ENCODE results near the gene AACS.

The AACS gene

GRCh38 chr12:125064492-125064891 lies 743 bp upstream of the AACS start:
- no peaks in the 10 kb centered on the region for H3K9me3 ChIP-seq (ENCODE audit: control insufficient read depth, insufficient read depth, low read depth, low read length)
- TF ChIP-seq ZNF37A (tag by site-specific recombination; IDR thresholded peaks at IDR 0.05) = no peak
- 0 out of 2 replicates have a peak, but pooled peaks have one; percentile 22 for TF ChIP-seq ZNF335 (tag by site-specific recombination; conservative IDR thresholded peaks at IDR 0.05)
- POLR2A ChIA-PET = interaction anchor here (0.7 to 1.9 kb wide), 6 partner anchors 10 to 125 kb away, joined by 3 to 23 read pairs (median 4); no protein-coding TSS in a partner anchor
- H3K27ac ChIP-seq (ENCODE audit: extremely low read depth, low read depth, low read length) = no peak overlapping the region
- peaks cover 0 to 8% of the 10 kb centered on the region in 2 experiments; a peak in 2 of 3 replicates for H3K36me3 ChIP-seq (ENCODE audit: control insufficient read depth in 2 of 2, insufficient read depth in 1 of 2, low read length in 2 of 2)
- H3K4me1 ChIP-seq (ENCODE audit: control insufficient read depth, insufficient read depth, low read length) = 0 out of 2 replicates have a peak, but pooled peaks cover 6% of the 10 kb centered on the region
- H3K4me3 ChIP-seq (ENCODE audit: low read depth, low read length) = no peak overlapping the region
- CTCF ChIA-PET = interaction anchor here (0.6 to 1.2 kb wide), 3 partner anchors 13 to 159 kb away, joined by 3 to 6 read pairs (median 3); no protein-coding TSS in a partner anchor

- Histone ChIP-seq H3K9me3 (ENCODE audit: control insufficient read depth, insufficient read depth, low read depth, low read length) (no peaks in the 10 kb centered on the region), H3K36me3 (ENCODE audit: control insufficient read depth in 2 of 2, insufficient read depth in 1 of 2, low read length in 2 of 2) (peaks cover 0 to 14% of the 10 kb centered on the region in 2 experiments; a peak in 2 of 3 replicates), H3K27ac (ENCODE audit: extremely low read depth, low read depth, low read length) (peak overlapping the region; percentile 62; the same call in 1 of the 2 replicates), H3K4me1 (ENCODE audit: control insufficient read depth, insufficient read depth, low read length) (0 out of 2 replicates have a peak, but pooled peaks cover 6% of the 10 kb centered on the region), H3K4me3 (ENCODE audit: low read depth, low read length) (peak overlapping the region; percentile 68)
- ChIA-PET CTCF (interaction anchor here (0.6 to 0.7 kb wide), 2 partner anchors 17 to 32 kb away, joined by 3 to 4 read pairs; no protein-coding TSS in a partner anchor), POLR2A (interaction anchor here (1.0 kb wide), 1 partner anchor 17 kb away, joined by 8 read pairs; no protein-coding TSS in a partner anchor)
- TF ChIP-seq, protein P1, sequence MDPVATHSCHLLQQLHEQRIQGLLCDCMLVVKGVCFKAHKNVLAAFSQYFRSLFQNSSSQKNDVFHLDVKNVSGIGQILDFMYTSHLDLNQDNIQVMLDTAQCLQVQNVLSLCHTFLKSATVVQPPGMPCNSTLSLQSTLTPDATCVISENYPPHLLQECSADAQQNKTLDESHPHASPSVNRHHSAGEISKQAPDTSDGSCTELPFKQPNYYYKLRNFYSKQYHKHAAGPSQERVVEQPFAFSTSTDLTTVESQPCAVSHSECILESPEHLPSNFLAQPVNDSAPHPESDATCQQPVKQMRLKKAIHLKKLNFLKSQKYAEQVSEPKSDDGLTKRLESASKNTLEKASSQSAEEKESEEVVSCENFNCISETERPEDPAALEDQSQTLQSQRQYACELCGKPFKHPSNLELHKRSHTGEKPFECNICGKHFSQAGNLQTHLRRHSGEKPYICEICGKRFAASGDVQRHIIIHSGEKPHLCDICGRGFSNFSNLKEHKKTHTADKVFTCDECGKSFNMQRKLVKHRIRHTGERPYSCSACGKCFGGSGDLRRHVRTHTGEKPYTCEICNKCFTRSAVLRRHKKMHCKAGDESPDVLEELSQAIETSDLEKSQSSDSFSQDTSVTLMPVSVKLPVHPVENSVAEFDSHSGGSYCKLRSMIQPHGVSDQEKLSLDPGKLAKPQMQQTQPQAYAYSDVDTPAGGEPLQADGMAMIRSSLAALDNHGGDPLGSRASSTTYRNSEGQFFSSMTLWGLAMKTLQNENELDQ (tag by site-specific recombination; IDR thresholded peaks at IDR 0.05; ENCODE audit: low read depth) = no peak
- TF ChIP-seq ZNF785 (tag by site-specific recombination; IDR thresholded peaks at IDR 0.05) (0 out of 2 replicates have a peak, but pooled peaks have one; percentile 0), ZNF48 (tag by site-specific recombination; IDR thresholded peaks at IDR 0.05) (no peak), ZIC2 (tag by site-specific recombination; IDR thresholded peaks at IDR 0.05) (0 out of 2 replicates have a peak, but pooled peaks have one; percentile 16), GLIS2 (tag by site-specific recombination; IDR thresholded peaks at IDR 0.05) (peak; percentile 70; the same call in 1 of the 2 replicates), GLIS1 (tag by site-specific recombination; IDR thresholded peaks at IDR 0.05) (peak; percentile 83)
- TF ChIP-seq, protein P2, sequence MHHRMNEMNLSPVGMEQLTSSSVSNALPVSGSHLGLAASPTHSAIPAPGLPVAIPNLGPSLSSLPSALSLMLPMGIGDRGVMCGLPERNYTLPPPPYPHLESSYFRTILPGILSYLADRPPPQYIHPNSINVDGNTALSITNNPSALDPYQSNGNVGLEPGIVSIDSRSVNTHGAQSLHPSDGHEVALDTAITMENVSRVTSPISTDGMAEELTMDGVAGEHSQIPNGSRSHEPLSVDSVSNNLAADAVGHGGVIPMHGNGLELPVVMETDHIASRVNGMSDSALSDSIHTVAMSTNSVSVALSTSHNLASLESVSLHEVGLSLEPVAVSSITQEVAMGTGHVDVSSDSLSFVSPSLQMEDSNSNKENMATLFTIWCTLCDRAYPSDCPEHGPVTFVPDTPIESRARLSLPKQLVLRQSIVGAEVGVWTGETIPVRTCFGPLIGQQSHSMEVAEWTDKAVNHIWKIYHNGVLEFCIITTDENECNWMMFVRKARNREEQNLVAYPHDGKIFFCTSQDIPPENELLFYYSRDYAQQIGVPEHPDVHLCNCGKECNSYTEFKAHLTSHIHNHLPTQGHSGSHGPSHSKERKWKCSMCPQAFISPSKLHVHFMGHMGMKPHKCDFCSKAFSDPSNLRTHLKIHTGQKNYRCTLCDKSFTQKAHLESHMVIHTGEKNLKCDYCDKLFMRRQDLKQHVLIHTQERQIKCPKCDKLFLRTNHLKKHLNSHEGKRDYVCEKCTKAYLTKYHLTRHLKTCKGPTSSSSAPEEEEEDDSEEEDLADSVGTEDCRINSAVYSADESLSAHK (tag by site-specific recombination; IDR thresholded peaks at IDR 0.05) = peak; percentile 48; the same call in 1 of the 2 replicates
- TF ChIP-seq, protein P3, sequence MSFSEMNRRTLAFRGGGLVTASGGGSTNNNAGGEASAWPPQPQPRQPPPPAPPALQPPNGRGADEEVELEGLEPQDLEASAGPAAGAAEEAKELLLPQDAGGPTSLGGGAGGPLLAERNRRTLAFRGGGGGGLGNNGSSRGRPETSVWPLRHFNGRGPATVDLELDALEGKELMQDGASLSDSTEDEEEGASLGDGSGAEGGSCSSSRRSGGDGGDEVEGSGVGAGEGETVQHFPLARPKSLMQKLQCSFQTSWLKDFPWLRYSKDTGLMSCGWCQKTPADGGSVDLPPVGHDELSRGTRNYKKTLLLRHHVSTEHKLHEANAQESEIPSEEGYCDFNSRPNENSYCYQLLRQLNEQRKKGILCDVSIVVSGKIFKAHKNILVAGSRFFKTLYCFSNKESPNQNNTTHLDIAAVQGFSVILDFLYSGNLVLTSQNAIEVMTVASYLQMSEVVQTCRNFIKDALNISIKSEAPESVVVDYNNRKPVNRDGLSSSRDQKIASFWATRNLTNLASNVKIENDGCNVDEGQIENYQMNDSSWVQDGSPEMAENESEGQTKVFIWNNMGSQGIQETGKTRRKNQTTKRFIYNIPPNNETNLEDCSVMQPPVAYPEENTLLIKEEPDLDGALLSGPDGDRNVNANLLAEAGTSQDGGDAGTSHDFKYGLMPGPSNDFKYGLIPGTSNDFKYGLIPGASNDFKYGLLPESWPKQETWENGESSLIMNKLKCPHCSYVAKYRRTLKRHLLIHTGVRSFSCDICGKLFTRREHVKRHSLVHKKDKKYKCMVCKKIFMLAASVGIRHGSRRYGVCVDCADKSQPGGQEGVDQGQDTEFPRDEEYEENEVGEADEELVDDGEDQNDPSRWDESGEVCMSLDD (tag by site-specific recombination; IDR thresholded peaks at IDR 0.05) = 0 out of 2 replicates have a peak, but pooled peaks have one; percentile 2
Measured at GRCh38 chr12:125065919-125066570, 810 bp downstream of the AACS start.

- Histone ChIP-seq H3K27ac (ENCODE audit: extremely low read depth, low read depth, low read length) (no peak overlapping the region), H3K4me1 (ENCODE audit: control insufficient read depth, insufficient read depth, low read length) (0 out of 2 replicates have a peak, but pooled peaks cover 6% of the 10 kb centered on the region), H3K9me3 (ENCODE audit: control insufficient read depth, insufficient read depth, low read depth, low read length) (no peaks in the 10 kb centered on the region), H3K4me3 (ENCODE audit: low read depth, low read length) (no peak overlapping the region), H3K36me3 (ENCODE audit: control insufficient read depth in 2 of 2, insufficient read depth in 1 of 2, low read length in 2 of 2) (peaks cover 0 to 17% of the 10 kb centered on the region in 2 experiments; a peak in 2 of 3 replicates)
- CTCF ChIA-PET = interaction anchor here (0.6 to 0.9 kb wide), 2 partner anchors 49 to 129 kb away, joined by 3 read pairs; no protein-coding TSS in a partner anchor
- POLR2A ChIA-PET = no interaction called here
- TF ChIP-seq INSM2 (tag by site-specific recombination; IDR thresholded peaks at IDR 0.05) = no peak
- TF ChIP-seq ZNF560 (tag by site-specific recombination; IDR thresholded peaks at IDR 0.05; ENCODE audit: borderline replicate concordance) = no peak
- TF ChIP-seq ZIC2 (tag by site-specific recombination; IDR thresholded peaks at IDR 0.05) = no peak
- TF ChIP-seq ZNF146 (tag by site-specific recombination; IDR thresholded peaks at IDR 0.05) = no peak
Measured at GRCh38 chr12:125068391-125068790, 3.2 kb downstream of the AACS start.
